GM13977 (cell line): Measurements from ENCODE around the gene TP53I3.

Experiments used
- DNase-seq: peaks from one replicate; pipeline ENCODE4 v3.0.0; 2012; ENCODE audit warnings: low spot score
- in situ Hi-C: fragments of 300-500 bp; cut with MboI; formaldehyde crosslinking; loops from one replicate; pipeline ENCODE4 v1.12.0; 2022; ENCODE audit warnings: low sequenced_read_pairs, low pct_unique_long_range_greater_than_20kb, mixed read lengths, inconsistent platforms; ENCODE audit not compliant: unreplicated experiment
- TF ChIP-seq, protein P1 (sequence below): IDR thresholded peaks from 2 replicates; pipeline ENCODE4 v1.5.1; 2012; ENCODE audit warnings: mild to moderate bottlenecking, control low read depth; ENCODE audit not compliant: insufficient read depth; ENCODE audit errors: extremely low read depth, missing control alignments

The TP53I3 gene

GRCh38 chr2:24076849-24077534 is 7.6 kb downstream of the TP53I3 start:
- in situ Hi-C loops, result loop anchor here (10.0 kb wide), 1 partner anchor 252 kb away; no protein-coding TSS in a partner anchor
- no peak for DNase-seq
- TF ChIP-seq, protein P1, sequence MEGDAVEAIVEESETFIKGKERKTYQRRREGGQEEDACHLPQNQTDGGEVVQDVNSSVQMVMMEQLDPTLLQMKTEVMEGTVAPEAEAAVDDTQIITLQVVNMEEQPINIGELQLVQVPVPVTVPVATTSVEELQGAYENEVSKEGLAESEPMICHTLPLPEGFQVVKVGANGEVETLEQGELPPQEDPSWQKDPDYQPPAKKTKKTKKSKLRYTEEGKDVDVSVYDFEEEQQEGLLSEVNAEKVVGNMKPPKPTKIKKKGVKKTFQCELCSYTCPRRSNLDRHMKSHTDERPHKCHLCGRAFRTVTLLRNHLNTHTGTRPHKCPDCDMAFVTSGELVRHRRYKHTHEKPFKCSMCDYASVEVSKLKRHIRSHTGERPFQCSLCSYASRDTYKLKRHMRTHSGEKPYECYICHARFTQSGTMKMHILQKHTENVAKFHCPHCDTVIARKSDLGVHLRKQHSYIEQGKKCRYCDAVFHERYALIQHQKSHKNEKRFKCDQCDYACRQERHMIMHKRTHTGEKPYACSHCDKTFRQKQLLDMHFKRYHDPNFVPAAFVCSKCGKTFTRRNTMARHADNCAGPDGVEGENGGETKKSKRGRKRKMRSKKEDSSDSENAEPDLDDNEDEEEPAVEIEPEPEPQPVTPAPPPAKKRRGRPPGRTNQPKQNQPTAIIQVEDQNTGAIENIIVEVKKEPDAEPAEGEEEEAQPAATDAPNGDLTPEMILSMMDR, result no peak

DNA sequence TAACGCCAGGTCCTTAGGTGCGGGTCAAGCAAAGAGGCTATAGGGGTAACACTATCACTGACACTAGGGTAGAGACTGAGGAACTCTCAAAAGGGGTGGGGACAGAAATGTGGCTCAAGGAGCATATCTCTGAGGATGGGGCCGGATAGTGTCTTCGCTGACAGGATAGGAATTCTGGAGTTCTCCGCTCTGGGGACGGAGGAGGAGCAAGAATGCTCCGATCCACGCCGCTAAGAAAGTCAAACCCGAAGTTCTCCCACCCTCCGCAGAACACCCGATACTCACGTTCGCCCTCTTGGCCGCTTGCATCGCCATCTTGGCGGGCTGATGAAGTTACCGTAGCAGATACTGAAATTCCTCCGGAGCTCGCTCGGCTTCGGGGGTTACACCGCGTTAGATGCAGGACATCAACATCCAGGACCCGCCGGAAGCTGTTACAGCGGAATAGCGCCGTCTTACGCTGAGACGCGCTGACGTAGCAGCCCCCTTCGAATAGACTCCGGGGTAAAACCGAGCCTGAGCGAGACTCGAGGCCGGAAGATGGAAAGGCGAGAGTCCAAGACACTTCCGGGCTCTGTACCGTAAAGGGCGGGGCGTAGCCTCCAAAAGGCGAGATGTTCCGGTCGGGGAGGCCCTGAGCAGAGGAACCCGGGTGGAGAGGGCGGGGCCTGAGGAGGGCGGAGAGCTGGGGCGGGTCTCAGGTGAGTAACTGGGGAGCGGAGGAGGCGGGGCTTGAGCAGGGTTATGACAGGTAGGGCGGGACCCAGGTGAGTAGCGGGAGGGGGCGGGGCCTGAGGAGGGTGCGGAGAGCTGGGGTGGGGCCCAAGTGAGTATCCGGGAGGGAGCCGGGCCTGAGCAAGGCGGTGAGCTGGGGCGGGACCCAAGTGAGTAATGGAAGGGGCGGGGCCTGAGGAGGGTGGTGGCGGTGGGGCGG is 8.5 kb downstream of the TP53I3 start, which contains the start of gene SF3B6:
TSS of gene SF3B6 (minus strand) at position 412 of the 934 bp plus-strand sequence. CDS start at position 315, 97 bp downstream.
- peak; percentile 95 for DNase-seq
- TF ChIP-seq, protein P1, result no peak
- in situ Hi-C loops, result loop anchor here (10.0 kb wide), 1 partner anchor 251 kb away; no protein-coding TSS in a partner anchor

GRCh38 chr2:24075259-24075658 is 9.4 kb downstream of the TP53I3 start:
- DNase-seq, result no peak
- in situ Hi-C loops, result loop anchor here (10.0 kb wide), 1 partner anchor 250 kb away; no protein-coding TSS in a partner anchor
- TF ChIP-seq, protein P1, result no peak

GRCh38 chr2:24073816-24074215 is 10.8 kb downstream of the TP53I3 start:
- in situ Hi-C loops, result loop anchor here (10.0 kb wide), 1 partner anchor 249 kb away; no protein-coding TSS in a partner anchor
- TF ChIP-seq, protein P1, result no peak
- DNase-seq, result no peak

GRCh38 chr2:24072259-24072658 is 12.4 kb downstream of the TP53I3 start:
- TF ChIP-seq, protein P1, result no peak
- no peak for DNase-seq
- in situ Hi-C loops, result loop anchor here (10.0 kb wide), 1 partner anchor 247 kb away; no protein-coding TSS in a partner anchor

DNA sequence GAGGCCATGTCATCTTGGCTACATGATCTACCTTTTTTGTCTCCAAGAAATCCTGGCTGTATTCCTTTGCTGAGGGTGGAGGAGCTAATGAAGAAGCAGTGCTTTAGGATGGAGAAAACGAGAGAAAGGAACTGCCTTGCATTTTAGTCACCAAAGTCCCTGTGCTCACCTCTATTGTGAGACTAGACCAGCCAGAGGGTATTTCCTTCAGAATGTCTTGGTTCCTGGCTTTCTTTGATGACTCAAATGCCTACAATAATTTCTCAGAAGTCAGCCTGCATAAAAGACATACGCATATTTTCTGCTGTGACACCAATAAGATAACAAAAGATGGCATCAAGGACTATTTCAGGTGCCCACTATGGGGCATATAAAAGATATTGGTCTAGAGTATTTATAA is 19.3 kb downstream of the TP53I3 start:
- DNase-seq, result no peak
- in situ Hi-C loops, result no loop called here
- TF ChIP-seq, protein P1, result no peak
